Endothelial cell of umbilical vein (primary cell): ENCODE results near the gene CARS1. TPM values are rescaled to one million over a fixed set of nuclear protein-coding genes. Genes with fewer than 3 reads are reported as not detected.

Experiments used
- BruUV-seq: library from RNA; stranded (reverse); fragments of 400-500 nt; replicated peaks from 2 replicates; lab custom pipeline; 2021; lab: Mats Ljungman, UMichigan
- CTCF ChIA-PET: fragments of 300-600, 350-600 bp; sonication (Branson Sonifier 250); formaldehyde crosslinking; loops from one replicate; lab custom pipeline; 2021; ENCODE audit warnings: antibody characterized with exemption, inconsistent platforms; lab: Charles Lee
- POLR2A ChIA-PET: fragments of 300-600, 350-600 bp; sonication (Branson Sonifier 250); formaldehyde crosslinking; loops from one replicate; lab custom pipeline; 2021; ENCODE audit warnings: antibody characterized with exemption, inconsistent platforms; lab: Charles Lee
- DNase-seq: peaks from one replicate; pipeline ENCODE4 v3.0.0-alpha.2; 2011; ENCODE audit warnings: low read depth, low spot score
- FAIRE-seq: peaks from 2 replicates; lab custom pipeline; 2011; peaks lifted over from hg19 to GRCh38; lab: Jason Lieb, UNC
- H2AFZ ChIP-seq: 2 replicates; pipeline ENCODE4 v1.6.0; 2012; ENCODE audit warnings: low read depth, low read length, control low read depth, inconsistent platforms
- H3K27ac ChIP-seq: 2 replicates; pipeline ENCODE4 v1.5.1; 2011; ENCODE audit warnings: low read depth, mild to moderate bottlenecking, control low read depth, low read length, moderate library complexity; ENCODE audit not compliant: insufficient read depth
- H3K27me3 ChIP-seq, 2 experiments: 2 replicates each; pipeline versions ENCODE4 v1.6.0 to v1.6.1; 2011; ENCODE audit warnings: low read length in 2 of 2, mixed read lengths in 1 of 2; ENCODE audit not compliant: control insufficient read depth in 2 of 2, insufficient read depth in 2 of 2
- H3K36me3 ChIP-seq, 2 experiments: 2 replicates in 1 of 2; 3 replicates in 1 of 2; pipeline ENCODE4 v1.5.1; 2011; ENCODE audit warnings: low read length in 2 of 2, mild to moderate bottlenecking in 1 of 2, moderate library complexity in 1 of 2; ENCODE audit not compliant: control insufficient read depth in 2 of 2, insufficient read depth in 2 of 2; ENCODE audit errors: extremely low read depth in 1 of 2
- H3K4me1 ChIP-seq: 3 replicates; pipeline ENCODE4 v1.5.1; 2011; ENCODE audit warnings: mild to moderate bottlenecking, low read length; ENCODE audit not compliant: control insufficient read depth, insufficient read depth; ENCODE audit errors: extremely low read depth
- H3K4me2 ChIP-seq: 2 replicates; pipeline ENCODE4 v1.6.1; 2011; ENCODE audit warnings: low read length, control low read depth, mixed read lengths; ENCODE audit not compliant: insufficient read depth
- H3K4me3 ChIP-seq, 3 experiments: fragments of 200-600 bp in 1 of 3; sonication (generic), shearing (Covaris generic) in 1 of 3; replicated peaks in 1 of 3; 2 replicates each; pipeline ENCODE4 v1.5.1; 2011 to 2016; ENCODE audit warnings: control low read depth in 3 of 3, low read length in 3 of 3, mild to moderate bottlenecking in 2 of 3, inconsistent platforms in 1 of 3, low read depth in 1 of 3, moderate library complexity in 1 of 3; ENCODE audit not compliant: insufficient read depth in 1 of 3
- H3K79me2 ChIP-seq: 2 replicates; pipeline ENCODE4 v1.6.0; 2012; ENCODE audit warnings: low read length, inconsistent platforms; ENCODE audit not compliant: control insufficient read depth, insufficient read depth
- H3K9ac ChIP-seq: replicated peaks from 2 replicates; pipeline ENCODE3; 2011; ENCODE audit warnings: low read length, control low read depth; ENCODE audit not compliant: insufficient read depth; ENCODE audit errors: extremely low read depth
- H3K9me1 ChIP-seq: replicated peaks from 3 replicates; pipeline ENCODE4 v1.6.0; 2011; ENCODE audit warnings: mild to moderate bottlenecking, low read length; ENCODE audit not compliant: control insufficient read depth, insufficient read depth; ENCODE audit errors: extremely low read depth
- H3K9me3 ChIP-seq: replicated peaks from 2 replicates; pipeline ENCODE4 v1.5.1; 2012; ENCODE audit warnings: low read length, inconsistent platforms; ENCODE audit not compliant: control insufficient read depth, insufficient read depth
- H4K20me1 ChIP-seq: replicated peaks from 2 replicates; pipeline ENCODE3; 2011; ENCODE audit warnings: mild to moderate bottlenecking, low read length; ENCODE audit not compliant: control insufficient read depth, insufficient read depth; ENCODE audit errors: extremely low read depth
- EZH2 ChIP-seq: IDR thresholded peaks from 2 replicates; pipeline ENCODE4 v1.6.1; 2012; ENCODE audit warnings: borderline replicate concordance, low read depth, mild to moderate bottlenecking, moderate library complexity, low read length, inconsistent platforms; ENCODE audit not compliant: severe bottlenecking
- FOS ChIP-seq: IDR thresholded peaks from 2 replicates; pipeline ENCODE4 v1.6.1; 2011; ENCODE audit warnings: mild to moderate bottlenecking, low read length, moderate library complexity, borderline replicate concordance; ENCODE audit not compliant: insufficient read depth
- GATA2 ChIP-seq: IDR thresholded peaks from 2 replicates; pipeline ENCODE4 v1.7.0; 2011; ENCODE audit warnings: low read depth, mild to moderate bottlenecking, moderate library complexity, mixed read lengths, low read length; ENCODE audit not compliant: insufficient read length, insufficient read depth
- JUN ChIP-seq: IDR thresholded peaks from 2 replicates; pipeline ENCODE4 v1.6.1; 2011; ENCODE audit warnings: borderline replicate concordance, low read depth; ENCODE audit not compliant: insufficient read length, insufficient read depth
- MYC ChIP-seq: IDR thresholded peaks from one replicate; pipeline ENCODE4 v1.6.1; 2011; ENCODE audit warnings: mild to moderate bottlenecking, low read depth, low read length
- POLR2A ChIP-seq: IDR thresholded peaks from 2 replicates; pipeline ENCODE4 v1.6.1; 2012; ENCODE audit warnings: low read depth, mild to moderate bottlenecking, control low read depth, low read length
- POLR2AphosphoS5 ChIP-seq: IDR thresholded peaks from 2 replicates; pipeline ENCODE4 v1.6.1; 2012; ENCODE audit warnings: low read depth, mild to moderate bottlenecking, control low read depth, low read length, moderate library complexity; ENCODE audit not compliant: insufficient read depth
- dilution Hi-C: fragments of 300-500 bp; cut with MboI; formaldehyde crosslinking; loops from one replicate; pipeline ENCODE4 v1.15.0; 2019; ENCODE audit warnings: low sequenced_read_pairs; ENCODE audit not compliant: extremely low pct_ligation_motif_present
- intact Hi-C: fragments of 100-400 bp; cut with micrococcal nuclease; formaldehyde crosslinking; loops from one replicate; pipeline ENCODE4 v1.10.0; 2022
- polyA plus RNA-seq, 4 experiments: library from polyadenylated mRNA; depleted of rRNA in 3 of 4; stranded (reverse) in 3 of 4; unstranded in 1 of 4; fragments of >200 nt; gene quantifications; 2 replicates each; pipeline versions ENCODE4 v1.2.1 to v1.2.3, GENCODE V29; 2011 to 2012; ENCODE audit warnings: missing spikeins in 1 of 4
- total RNA-seq: library from RNA; stranded (reverse); gene quantifications from 2 replicates; pipeline ENCODE4 v1.2.3, GENCODE V29; 2021
- TF ChIP-seq, protein P1 (sequence below), 2 donors: IDR thresholded peaks; 1 replicate in 1 of 2; 2 replicates in 1 of 2; pipeline ENCODE4 v1.5.1; 2011; ENCODE audit warnings: low read length in 2 of 2, mild to moderate bottlenecking in 2 of 2, moderate library complexity in 2 of 2, control low read depth in 1 of 2, inconsistent platforms in 1 of 2, low read depth in 1 of 2; ENCODE audit not compliant: insufficient read depth in 1 of 2; ENCODE audit errors: extremely low read depth in 1 of 2
- TF ChIP-seq, protein P2 (sequence below): IDR thresholded peaks from 2 replicates; pipeline ENCODE4 v1.6.1; 2011; ENCODE audit not compliant: insufficient read depth, insufficient read length

Gene CARS1
- total and polyA plus RNA-seq, 2 donors (not counting 3 experiments of a cell fraction or from before 2014, with no cell fraction given), result 43.5 to 66.2 TPM

DNA sequence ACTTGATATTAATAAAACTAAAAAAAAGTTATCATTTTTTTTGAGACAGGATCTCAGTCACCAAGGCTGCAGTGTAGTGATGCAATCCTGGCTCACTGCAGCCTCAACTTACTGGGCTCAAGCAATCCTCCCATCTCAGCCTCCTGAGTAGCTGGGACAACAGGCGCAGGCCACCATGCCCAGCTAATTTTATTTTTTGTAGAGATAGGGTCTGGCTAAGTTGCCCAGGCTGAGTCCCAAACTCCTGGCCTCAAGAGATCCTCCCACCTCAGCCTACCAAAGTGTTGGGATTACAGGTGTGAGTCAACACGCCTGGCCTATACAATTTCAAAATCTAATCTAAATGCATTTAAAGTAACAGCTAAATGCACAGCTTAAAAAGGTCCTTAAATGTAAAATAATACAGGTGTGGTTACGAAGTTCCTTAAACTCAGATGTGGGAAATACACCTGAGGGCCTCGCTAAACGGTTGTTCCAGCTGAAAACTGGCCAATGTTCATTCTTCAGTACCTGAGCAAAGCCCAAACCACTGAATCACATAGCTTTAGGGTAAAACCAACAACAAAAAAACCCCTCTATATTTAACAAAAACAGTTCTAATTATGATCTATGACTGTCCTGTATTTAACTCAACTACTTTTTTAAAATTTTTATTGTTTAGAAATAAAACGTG lies 76.9 kb downstream of the CARS1 start:
- Histone ChIP-seq H4K20me1 (peaks cover 7% of the 10 kb centered on the region), H3K4me2 (no peak overlapping the region), H3K27me3 (no peaks in the 10 kb centered on the region), H3K9me3 (no peaks in the 10 kb centered on the region), H3K9ac (no peak overlapping the region), H2AFZ (no peak overlapping the region), H3K79me2 (peaks cover 79% of the 10 kb centered on the region), H3K9me1 (no peaks in the 10 kb centered on the region), H3K36me3 (peaks cover 10 to 16% of the 10 kb centered on the region in 2 experiments), H3K4me1 (no peaks in the 10 kb centered on the region), H3K27ac (no peak overlapping the region), H3K4me3 (no peak overlapping the region)
- POLR2A ChIA-PET, result no interaction called here
- intact Hi-C loops, result no loop called here
- CTCF ChIA-PET, result interaction anchor here (0.6 to 1.4 kb wide), 6 partner anchors 11 to 448 kb away, joined by 3 to 4 read pairs (median 4); partner anchors contain the start of gene NAP1L4
- dilution Hi-C loops, result no loop called here
- BruUV-seq, result no TSS peak
- no peak for FAIRE-seq
- DNase-seq, result no peak
- TF ChIP-seq MYC (no peak), POLR2A (no peak), JUN (no peak), EZH2 (no peak), POLR2AphosphoS5 (no peak), FOS (no peak), GATA2 (no peak)
- TF ChIP-seq, protein P1, sequence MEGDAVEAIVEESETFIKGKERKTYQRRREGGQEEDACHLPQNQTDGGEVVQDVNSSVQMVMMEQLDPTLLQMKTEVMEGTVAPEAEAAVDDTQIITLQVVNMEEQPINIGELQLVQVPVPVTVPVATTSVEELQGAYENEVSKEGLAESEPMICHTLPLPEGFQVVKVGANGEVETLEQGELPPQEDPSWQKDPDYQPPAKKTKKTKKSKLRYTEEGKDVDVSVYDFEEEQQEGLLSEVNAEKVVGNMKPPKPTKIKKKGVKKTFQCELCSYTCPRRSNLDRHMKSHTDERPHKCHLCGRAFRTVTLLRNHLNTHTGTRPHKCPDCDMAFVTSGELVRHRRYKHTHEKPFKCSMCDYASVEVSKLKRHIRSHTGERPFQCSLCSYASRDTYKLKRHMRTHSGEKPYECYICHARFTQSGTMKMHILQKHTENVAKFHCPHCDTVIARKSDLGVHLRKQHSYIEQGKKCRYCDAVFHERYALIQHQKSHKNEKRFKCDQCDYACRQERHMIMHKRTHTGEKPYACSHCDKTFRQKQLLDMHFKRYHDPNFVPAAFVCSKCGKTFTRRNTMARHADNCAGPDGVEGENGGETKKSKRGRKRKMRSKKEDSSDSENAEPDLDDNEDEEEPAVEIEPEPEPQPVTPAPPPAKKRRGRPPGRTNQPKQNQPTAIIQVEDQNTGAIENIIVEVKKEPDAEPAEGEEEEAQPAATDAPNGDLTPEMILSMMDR (IDR thresholded peaks at IDR 0.05; ENCODE audit: extremely low read depth in 1 of 2, insufficient read depth in 1 of 2, low read depth in 1 of 2, low read length in 2 of 2), result no peak
- TF ChIP-seq, protein P2, sequence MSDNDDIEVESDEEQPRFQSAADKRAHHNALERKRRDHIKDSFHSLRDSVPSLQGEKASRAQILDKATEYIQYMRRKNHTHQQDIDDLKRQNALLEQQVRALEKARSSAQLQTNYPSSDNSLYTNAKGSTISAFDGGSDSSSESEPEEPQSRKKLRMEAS, result no peak
